ENCODE measurements around the gene CASR.

The CASR gene

GRCh38 chr3:122306622-122306953 lies 123.1 kb downstream of the CASR start:
- TF ChIP-seq ZNF449 (tag by site-specific recombination; IDR thresholded peaks at IDR 0.05) (no peak), ZNF266 (tag by site-specific recombination; IDR thresholded peaks at IDR 0.05; ENCODE audit: low read depth) (no peak), ZNF362 (tag by site-specific recombination; IDR thresholded peaks at IDR 0.05) (no peak), ZNF114 (tag by site-specific recombination; IDR thresholded peaks at IDR 0.05) (no peak), ZNF555 (tag by site-specific recombination; conservative IDR thresholded peaks at IDR 0.05) (no peak), ZNF133 (tag by site-specific recombination; IDR thresholded peaks at IDR 0.05) (no peak), ZNF610 (tag by site-specific recombination; IDR thresholded peaks at IDR 0.05; ENCODE audit: borderline replicate concordance) (no peak), ZSCAN23 (tag by site-specific recombination; IDR thresholded peaks at IDR 0.05) (no peak), GLI4 (tag by site-specific recombination; IDR thresholded peaks at IDR 0.05) (no peak), ZNF623 (tag by site-specific recombination; IDR thresholded peaks at IDR 0.05) (no peak), ZNF792 (tag by site-specific recombination; IDR thresholded peaks at IDR 0.05) (no peak), PRDM1 (tag by site-specific recombination; IDR thresholded peaks at IDR 0.05) (no peak)
- Histone ChIP-seq H3K36me3 (ENCODE audit: control insufficient read depth in 2 of 2, insufficient read depth in 1 of 2, low read length in 2 of 2) (no peaks in the 10 kb centered on the region), H3K27ac (ENCODE audit: extremely low read depth, low read depth, low read length) (no peak overlapping the region), H3K4me1 (ENCODE audit: control insufficient read depth, insufficient read depth, low read length) (no peaks in the 10 kb centered on the region), H3K4me3 (ENCODE audit: low read depth, low read length) (no peak overlapping the region), H3K9me3 (ENCODE audit: control insufficient read depth, insufficient read depth, low read depth, low read length) (no peaks in the 10 kb centered on the region)
- ChIA-PET CTCF (interaction anchor here (0.7 to 2.2 kb wide), 4 partner anchors 15 to 712 kb away, joined by 3 to 7 read pairs (median 3); no protein-coding TSS in a partner anchor), POLR2A (no interaction called here)

- H3K9me3 ChIP-seq (ENCODE audit: control insufficient read depth, insufficient read depth, low read depth, low read length) = no peaks in the 10 kb centered on the region
- H3K4me3 ChIP-seq (ENCODE audit: low read depth, low read length) = no peak overlapping the region
- H3K36me3 ChIP-seq (ENCODE audit: control insufficient read depth in 2 of 2, insufficient read depth in 1 of 2, low read length in 2 of 2) = no peaks in the 10 kb centered on the region
- CTCF ChIA-PET = interaction anchor here (0.7 to 2.2 kb wide), 4 partner anchors 15 to 712 kb away, joined by 3 to 7 read pairs (median 3); no protein-coding TSS in a partner anchor
- POLR2A ChIA-PET = no interaction called here
- TF ChIP-seq BCL6B (tag by site-specific recombination; IDR thresholded peaks at IDR 0.05) = no peak
- H3K27ac ChIP-seq (ENCODE audit: extremely low read depth, low read depth, low read length) = no peak overlapping the region
- H3K4me1 ChIP-seq (ENCODE audit: control insufficient read depth, insufficient read depth, low read length) = no peaks in the 10 kb centered on the region
Observed at GRCh38 chr3:122307094-122307687, 123.7 kb downstream of the CASR start.

- H3K27ac ChIP-seq (ENCODE audit: extremely low read depth, low read depth, low read length) = no peak overlapping the region
- H3K9me3 ChIP-seq (ENCODE audit: control insufficient read depth, insufficient read depth, low read depth, low read length) = no peaks in the 10 kb centered on the region
- no peak overlapping the region for H3K4me3 ChIP-seq (ENCODE audit: low read depth, low read length)
- no peaks in the 10 kb centered on the region for H3K36me3 ChIP-seq (ENCODE audit: control insufficient read depth in 2 of 2, insufficient read depth in 1 of 2, low read length in 2 of 2)
- ChIA-PET CTCF (no interaction called here), POLR2A (no interaction called here)
- no peaks in the 10 kb centered on the region for H3K4me1 ChIP-seq (ENCODE audit: control insufficient read depth, insufficient read depth, low read length)
- TF ChIP-seq ZFP69B (tag by site-specific recombination; IDR thresholded peaks at IDR 0.05) (no peak), ZNF549 (tag by site-specific recombination; IDR thresholded peaks at IDR 0.05) (no peak), ZNF132 (tag by site-specific recombination; IDR thresholded peaks at IDR 0.05; ENCODE audit: borderline replicate concordance) (no peak), ZNF354C (tag by site-specific recombination; IDR thresholded peaks at IDR 0.05; ENCODE audit: borderline replicate concordance, low read depth) (no peak), ZBTB10 (tag by site-specific recombination; IDR thresholded peaks at IDR 0.05) (no peak), ZNF785 (tag by site-specific recombination; IDR thresholded peaks at IDR 0.05) (no peak), ZNF521 (tag by site-specific recombination; IDR thresholded peaks at IDR 0.05) (no peak), ZNF426 (tag by site-specific recombination; IDR thresholded peaks at IDR 0.05) (no peak), ZNF133 (tag by site-specific recombination; IDR thresholded peaks at IDR 0.05) (no peak), ZNF621 (tag by site-specific recombination; IDR thresholded peaks at IDR 0.05) (no peak), ZNF404 (tag by site-specific recombination; IDR thresholded peaks at IDR 0.05) (no peak), SCRT1 (tag by site-specific recombination; IDR thresholded peaks at IDR 0.05; ENCODE audit: borderline replicate concordance) (no peak)
Observed at GRCh38 chr3:122307976-122308375, 124.5 kb downstream of the CASR start.
